Keratinocyte (primary cell): ENCODE measurements around the gene THOC5. TPM values are rescaled to one million over a fixed set of nuclear protein-coding genes. Genes with fewer than 3 reads are reported as not detected.

ENCODE experiments used
- DNase-seq: peaks from one replicate; pipeline ENCODE4 v3.0.0-alpha.2; 2011; ENCODE audit warnings: low read depth, missing footprints, low spot score
- FAIRE-seq: peaks from 2 replicates; lab custom pipeline; 2011; peaks lifted over from hg19 to GRCh38; lab: Jason Lieb, UNC
- H2AFZ ChIP-seq: 2 replicates; pipeline ENCODE4 v1.6.0; 2012; ENCODE audit warnings: low read length, control low read depth, inconsistent platforms; ENCODE audit not compliant: control insufficient read depth
- H3K27ac ChIP-seq: 2 replicates; pipeline ENCODE4 v1.5.1; 2011; ENCODE audit warnings: low read length; ENCODE audit not compliant: control insufficient read depth, insufficient read depth
- H3K27me3 ChIP-seq: 3 replicates; pipeline ENCODE4 v1.6.0; 2011; ENCODE audit warnings: low read length; ENCODE audit not compliant: control insufficient read depth, insufficient read depth; ENCODE audit errors: extremely low read depth
- H3K36me3 ChIP-seq, 2 experiments: 2 replicates in 1 of 2; 3 replicates in 1 of 2; pipeline ENCODE4 v1.5.1; 2011; ENCODE audit warnings: low read length in 2 of 2, mild to moderate bottlenecking in 1 of 2; ENCODE audit not compliant: control insufficient read depth in 2 of 2, insufficient read depth in 2 of 2; ENCODE audit errors: extremely low read depth in 1 of 2
- H3K4me1 ChIP-seq: 3 replicates; pipeline ENCODE4 v1.5.1; 2011; ENCODE audit warnings: low read length; ENCODE audit not compliant: control insufficient read depth, insufficient read depth; ENCODE audit errors: extremely low read depth
- H3K4me2 ChIP-seq: 3 replicates; pipeline ENCODE4 v1.6.0; 2011; ENCODE audit warnings: low read depth, low read length; ENCODE audit not compliant: control insufficient read depth, insufficient read depth; ENCODE audit errors: extremely low read depth
- H3K4me3 ChIP-seq, 3 experiments: fragments of 200-600 bp in 1 of 3; sonication (generic) in 1 of 3; 2 replicates in 2 of 3; 3 replicates in 1 of 3; pipeline ENCODE4 v1.5.1; 2011 to 2016; ENCODE audit warnings: low read length in 3 of 3, mild to moderate bottlenecking in 3 of 3, control low read depth in 2 of 3, inconsistent platforms in 1 of 3, low read depth in 1 of 3, mixed read lengths in 1 of 3, mixed run types in 1 of 3, moderate library complexity in 1 of 3; ENCODE audit not compliant: control insufficient read depth in 2 of 3, insufficient read depth in 2 of 3; ENCODE audit errors: extremely low read depth in 1 of 3
- H3K79me2 ChIP-seq: 2 replicates; pipeline ENCODE4 v1.6.0; 2012; ENCODE audit warnings: low read length; ENCODE audit not compliant: control insufficient read depth, insufficient read depth
- H3K9ac ChIP-seq: 3 replicates; pipeline ENCODE4 v1.6.0; 2011; ENCODE audit warnings: low read length; ENCODE audit not compliant: control insufficient read depth, insufficient read depth; ENCODE audit errors: extremely low read depth
- H3K9me1 ChIP-seq: 3 replicates; pipeline ENCODE4 v1.6.0; 2011; ENCODE audit warnings: low read length; ENCODE audit not compliant: control insufficient read depth, insufficient read depth; ENCODE audit errors: extremely low read depth
- H3K9me3 ChIP-seq: 2 replicates; pipeline ENCODE4 v1.5.1; 2012; ENCODE audit warnings: low read depth, low read length; ENCODE audit not compliant: control insufficient read depth
- H4K20me1 ChIP-seq: 3 replicates; pipeline ENCODE4 v1.6.0; 2011; ENCODE audit warnings: low read length; ENCODE audit not compliant: control insufficient read depth, insufficient read depth; ENCODE audit errors: extremely low read depth
- CTCF ChIP-seq, 3 experiments: IDR thresholded peaks in 1 of 3; conservative IDR thresholded peaks in 1 of 3; optimal IDR thresholded peaks in 1 of 3; 2 replicates in 2 of 3; 3 replicates in 1 of 3; pipeline versions ENCODE3 to v1.5.1; 2011; ENCODE audit warnings: low read length in 3 of 3, mild to moderate bottlenecking in 3 of 3, moderate library complexity in 2 of 3, control low read depth in 1 of 3, inconsistent platforms in 1 of 3; ENCODE audit not compliant: insufficient read depth in 2 of 3; ENCODE audit errors: extremely low read depth in 1 of 3
- EZH2 ChIP-seq: IDR thresholded peaks from one replicate; pipeline ENCODE4 v1.6.1; 2012; ENCODE audit warnings: inconsistent platforms, mild to moderate bottlenecking, low read length, moderate library complexity
- dilution Hi-C: fragments of 300-500 bp; cut with MboI; formaldehyde crosslinking; loops from one replicate; pipeline ENCODE4 v1.7.0; 2020; ENCODE audit warnings: low sequenced_read_pairs; ENCODE audit not compliant: extremely low pct_ligation_motif_present
- polyA plus RNA-seq, 5 experiments: library from polyadenylated mRNA; depleted of rRNA in 3 of 5; stranded (reverse) in 3 of 5; stranded (forward) in 1 of 5; unstranded in 1 of 5; fragments of >200 nt; gene quantifications; 1 replicate in 1 of 5; 2 replicates in 3 of 5; 3 replicates in 1 of 5; pipeline versions ENCODE4 v1.2.1 to v1.2.3, GENCODE V29; 2011 to 2012; ENCODE audit warnings: missing spikeins in 2 of 5, low read depth in 1 of 5, low replicate concordance in 1 of 5

Gene THOC5
- polyA plus RNA-seq, 1 donor (not counting 4 experiments of a cell fraction or from before 2014, with no cell fraction given): 35.4 TPM

DNA sequence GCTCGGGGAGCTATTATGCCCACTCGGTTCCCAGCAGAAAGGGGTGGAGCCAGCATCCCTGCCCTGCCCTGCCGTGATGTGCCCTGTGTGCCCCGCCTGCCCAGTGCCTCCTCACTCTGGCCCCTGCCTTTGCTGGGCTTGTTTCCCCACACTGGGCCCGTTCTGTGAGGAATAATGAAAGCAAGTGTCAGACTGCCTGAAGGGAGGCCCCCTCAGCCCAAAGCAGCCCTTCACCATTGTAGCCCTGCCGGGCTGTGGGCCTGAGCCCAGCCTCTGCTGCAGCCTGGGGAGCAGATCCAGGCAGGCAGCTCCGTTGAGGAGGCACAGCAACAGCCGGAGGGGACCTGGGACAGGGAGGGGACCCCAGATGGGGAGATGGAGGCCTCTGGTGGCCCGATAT, 93.8 kb downstream of the THOC5 start:
- Histone ChIP-seq H3K4me3 (no peak overlapping the region), H2AFZ (no peak overlapping the region), H3K9ac (no peak overlapping the region), H3K9me3 (no peaks in the 10 kb centered on the region), H3K9me1 (no peaks in the 10 kb centered on the region), H3K27me3 (no peaks in the 10 kb centered on the region), H3K79me2 (no peaks in the 10 kb centered on the region), H3K4me1 (no peaks in the 10 kb centered on the region), H4K20me1 (no peaks in the 10 kb centered on the region), H3K36me3 (no peaks in the 10 kb centered on the region), H3K4me2 (no peak overlapping the region), H3K27ac (no peak overlapping the region)
- TF ChIP-seq EZH2: no peak
- no peak for TF ChIP-seq CTCF (optimal IDR thresholded peaks at IDR 0.05 in 1 of 3, IDR thresholded peaks at IDR 0.05 in 1 of 3, conservative IDR thresholded peaks at IDR 0.05 in 1 of 3; ENCODE audit: extremely low read depth in 1 of 3, insufficient read depth in 2 of 3, low read length in 3 of 3)
- no peak for DNase-seq
- dilution Hi-C loops: no loop called here
- no peak for FAIRE-seq

GRCh38 chr22:29458551-29458950, 95.0 kb downstream of the THOC5 start:
- Histone ChIP-seq H4K20me1 (no peaks in the 10 kb centered on the region), H3K9ac (no peak overlapping the region), H3K36me3 (no peaks in the 10 kb centered on the region), H3K4me3 (no peak overlapping the region), H3K4me2 (no peak overlapping the region), H3K4me1 (no peaks in the 10 kb centered on the region), H3K27me3 (peaks cover 8% of the 10 kb centered on the region), H2AFZ (no peak overlapping the region), H3K9me3 (no peaks in the 10 kb centered on the region), H3K9me1 (no peaks in the 10 kb centered on the region), H3K79me2 (no peaks in the 10 kb centered on the region), H3K27ac (no peak overlapping the region)
- TF ChIP-seq CTCF (optimal IDR thresholded peaks at IDR 0.05 in 1 of 3, IDR thresholded peaks at IDR 0.05 in 1 of 3, conservative IDR thresholded peaks at IDR 0.05 in 1 of 3; ENCODE audit: extremely low read depth in 1 of 3, insufficient read depth in 2 of 3, low read length in 3 of 3) (no peak), EZH2 (no peak)
- FAIRE-seq: no peak
- dilution Hi-C loops: no loop called here
- no peak for DNase-seq
